GM23338 (cell line): Measurements from ENCODE around the gene ATP10A. TPM values are rescaled to one million over a fixed set of nuclear protein-coding genes. Genes with fewer than 3 reads are reported as not detected.
"Not testable (repeated sequence)": the region's sequence is repeated elsewhere in the genome, so short reads cannot be mapped to it uniquely, and the experiment has no call there.

ENCODE experiments used
- ATAC-seq: fragments of 200-7000 bp; cut with Tn5 transposase; 3 replicates; pipeline ENCODE4 v1.9.1; 2020
- DNase-seq: peaks from one replicate; pipeline ENCODE4 v3.0.0-alpha.2; 2015; ENCODE audit warnings: low spot score
- H2AFZ ChIP-seq: fragments of 200-600 bp; sonication (generic); 2 replicates; pipeline ENCODE4 v1.8.0; 2016; ENCODE audit warnings: antibody characterized with exemption, mild to moderate bottlenecking, moderate library complexity
- H3F3A ChIP-seq: fragments of 200-600 bp; sonication (generic); replicated peaks from 2 replicates; pipeline ENCODE4 v1.8.0; 2017; ENCODE audit warnings: antibody characterized with exemption, mixed run types, low read depth
- H3K27ac ChIP-seq: fragments of 200-600 bp; sonication (generic); 2 replicates; pipeline ENCODE4 v1.6.1; 2016; ENCODE audit warnings: low read depth
- H3K27me3 ChIP-seq: fragments of 200-600 bp; sonication (generic); 2 replicates; pipeline ENCODE4 v1.8.0; 2016; ENCODE audit warnings: mild to moderate bottlenecking, mixed run types, moderate library complexity; ENCODE audit not compliant: insufficient read depth
- H3K36me3 ChIP-seq: fragments of 200-600 bp; sonication (generic); 2 replicates; pipeline ENCODE4 v1.8.0; 2016; ENCODE audit warnings: mild to moderate bottlenecking; ENCODE audit not compliant: insufficient read depth
- H3K4me1 ChIP-seq: fragments of 200-600 bp; sonication (generic); 2 replicates; pipeline ENCODE4 v1.8.0; 2016; ENCODE audit warnings: mild to moderate bottlenecking, moderate library complexity; ENCODE audit not compliant: insufficient read depth
- H3K4me2 ChIP-seq: fragments of 200-600 bp; sonication (generic); 2 replicates; pipeline ENCODE4 v1.7.1; 2017; ENCODE audit warnings: mixed run types
- H3K4me3 ChIP-seq: fragments of 200-600 bp; sonication (generic); 2 replicates; pipeline ENCODE4 v1.6.1; 2016; ENCODE audit warnings: mixed run types
- H3K79me2 ChIP-seq: fragments of 200-600 bp; sonication (generic); replicated peaks from 2 replicates; pipeline ENCODE4 v1.8.0; 2017; ENCODE audit warnings: mild to moderate bottlenecking; ENCODE audit not compliant: insufficient read depth
- H3K9me2 ChIP-seq: fragments of 200-600 bp; sonication (generic); 2 replicates; pipeline ENCODE4 v1.8.0; 2017; ENCODE audit not compliant: insufficient read depth
- H4K20me1 ChIP-seq: fragments of 200-600 bp; sonication (generic); replicated peaks from 2 replicates; pipeline ENCODE4 v1.8.0; 2017; ENCODE audit warnings: mild to moderate bottlenecking; ENCODE audit not compliant: insufficient read depth
- H3K27ac Mint-ChIP-seq: 2 replicates; pipeline ENCODE4 v1.8.0; 2020; ENCODE audit warnings: inconsistent platforms, mild to moderate bottlenecking, moderate library complexity, mixed read lengths
- H3K27me3 Mint-ChIP-seq: 3 replicates; pipeline ENCODE4 v1.8.0; 2022; ENCODE audit warnings: low read depth, mild to moderate bottlenecking, moderate library complexity, mixed read lengths, inconsistent platforms; ENCODE audit not compliant: insufficient read depth, poor library complexity
- H3K36me3 Mint-ChIP-seq: 3 replicates; pipeline ENCODE4 v1.8.0; 2021; ENCODE audit warnings: low read depth, mild to moderate bottlenecking, inconsistent platforms, moderate library complexity, mixed read lengths
- H3K4me1 Mint-ChIP-seq: 3 replicates; pipeline ENCODE4 v1.8.0; 2020; ENCODE audit warnings: mild to moderate bottlenecking, inconsistent platforms, mixed read lengths
- H3K4me3 Mint-ChIP-seq: 3 replicates; pipeline ENCODE4 v1.8.0; 2021; ENCODE audit warnings: moderate library complexity, mild to moderate bottlenecking, inconsistent platforms, mixed read lengths
- H3K9me3 Mint-ChIP-seq: 3 replicates; pipeline ENCODE4 v1.8.0; 2020; ENCODE audit warnings: moderate library complexity, mild to moderate bottlenecking, inconsistent platforms, mixed read lengths
- CREB1 ChIP-seq: fragments of 250-450 bp; sonication (Bioruptor Pico); IDR thresholded peaks from 2 replicates; pipeline ENCODE4 v1.5.0; 2020; ENCODE audit warnings: low read depth, mild to moderate bottlenecking, moderate library complexity
- EZH2 ChIP-seq: fragments of 200-600 bp; sonication (generic); IDR thresholded peaks from one replicate; pipeline ENCODE4 v1.8.0; 2017; ENCODE audit warnings: antibody characterized with exemption, mild to moderate bottlenecking, low read depth; ENCODE audit not compliant: unreplicated experiment
- EZH2phosphoT487 ChIP-seq: fragments of 200-600 bp; sonication (generic); IDR thresholded peaks from one replicate; pipeline ENCODE4 v1.8.1; 2018; ENCODE audit warnings: antibody characterized with exemption; ENCODE audit not compliant: unreplicated experiment
- JUNB ChIP-seq: IDR thresholded peaks from one replicate; pipeline ENCODE4 v1.6.1; 2016; ENCODE audit warnings: antibody characterized with exemption; ENCODE audit not compliant: unreplicated experiment
- NANOG ChIP-seq: IDR thresholded peaks from 2 replicates; pipeline ENCODE4 v1.6.1; 2016; ENCODE audit warnings: antibody characterized with exemption, borderline replicate concordance
- POLR2AphosphoS5 ChIP-seq: IDR thresholded peaks from 2 replicates; pipeline ENCODE4 v1.6.1; 2016; ENCODE audit warnings: antibody characterized with exemption, low read depth
- ZNF331 ChIP-seq: fragments of 250-450 bp; sonication (Bioruptor Pico); IDR thresholded peaks from 2 replicates; pipeline ENCODE4 v1.5.0; 2020; ENCODE audit warnings: low read depth, mild to moderate bottlenecking, moderate library complexity
- polyA plus RNA-seq: library from polyadenylated mRNA; unstranded; fragments of >200 nt; fragmentation: Nextera tagmentation; extraction: Ambion mirVana; gene quantifications from 2 replicates; pipeline ENCODE4 v1.2.1, GENCODE V29; 2016
- total RNA-seq: library from RNA; depleted of rRNA; stranded (reverse); fragments of >200 nt; shearing (Covaris generic); gene quantifications from 2 replicates; pipeline ENCODE4 v1.2.3, GENCODE V29; 2014
- TF ChIP-seq, protein P1 (sequence below), 2 experiments: fragments of 200-600 bp in 1 of 2; sonication (generic) in 1 of 2; conservative IDR thresholded peaks; 2 replicates each; pipeline versions ENCODE4 v1.5.1 to v1.6.1; 2016 to 2017; ENCODE audit warnings: antibody characterized with exemption in 2 of 2, low read depth in 2 of 2, mild to moderate bottlenecking in 2 of 2, moderate library complexity in 1 of 2
- TF ChIP-seq, protein P2 (sequence below): IDR thresholded peaks from 2 replicates; pipeline ENCODE4 v1.6.1; 2016; ENCODE audit warnings: antibody characterized with exemption
- TF ChIP-seq, protein P3 (sequence below): fragments of 250-450 bp; sonication (Bioruptor Pico); IDR thresholded peaks from 2 replicates; pipeline ENCODE4 v1.5.0; 2020; ENCODE audit warnings: mild to moderate bottlenecking, moderate library complexity

The ATP10A gene
- total and polyA plus RNA-seq, 2 experiments from 2014 or later, result 0.36 to 5.6 TPM

DNA sequence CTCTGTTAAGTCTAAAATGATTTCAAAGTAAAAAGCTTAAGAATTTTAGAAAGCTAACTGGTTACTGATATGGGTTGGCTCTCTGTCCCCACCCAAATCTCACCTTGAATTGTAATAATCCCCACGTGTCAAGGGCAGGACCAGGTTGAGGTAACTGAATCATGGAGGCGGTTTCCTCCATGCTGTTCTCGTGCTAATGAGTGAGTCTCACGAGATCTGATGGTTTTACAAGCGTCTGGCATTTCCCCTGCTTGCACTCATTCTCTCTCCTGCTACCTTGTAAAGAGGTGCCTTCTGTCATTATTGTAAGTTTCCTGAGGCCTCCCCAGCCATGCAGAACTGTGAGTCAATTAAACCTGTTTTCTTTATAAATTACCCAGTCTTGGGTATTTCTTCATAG, 7.1 kb downstream of the ATP10A start:
- H3K9me2 ChIP-seq, H3K9me3 Mint-ChIP-seq, H3K36me3 Mint-ChIP-seq, H3K27ac Mint-ChIP-seq, H2AFZ ChIP-seq, H3K4me3 ChIP-seq, H4K20me1 ChIP-seq, DNase-seq, H3F3A ChIP-seq, H3K4me3 Mint-ChIP-seq, H3K79me2 ChIP-seq, H3K36me3 ChIP-seq, H3K27me3 ChIP-seq, ATAC-seq, H3K27ac ChIP-seq, H3K4me2 ChIP-seq: not testable (repeated sequence)
- H3K27me3 Mint-ChIP-seq, result peaks cover 13% of the 10 kb centered on the region
- H3K4me1 Mint-ChIP-seq, result peaks cover 31% of the 10 kb centered on the region
- H3K4me1 ChIP-seq, result peaks cover 12% of the 10 kb centered on the region

DNA sequence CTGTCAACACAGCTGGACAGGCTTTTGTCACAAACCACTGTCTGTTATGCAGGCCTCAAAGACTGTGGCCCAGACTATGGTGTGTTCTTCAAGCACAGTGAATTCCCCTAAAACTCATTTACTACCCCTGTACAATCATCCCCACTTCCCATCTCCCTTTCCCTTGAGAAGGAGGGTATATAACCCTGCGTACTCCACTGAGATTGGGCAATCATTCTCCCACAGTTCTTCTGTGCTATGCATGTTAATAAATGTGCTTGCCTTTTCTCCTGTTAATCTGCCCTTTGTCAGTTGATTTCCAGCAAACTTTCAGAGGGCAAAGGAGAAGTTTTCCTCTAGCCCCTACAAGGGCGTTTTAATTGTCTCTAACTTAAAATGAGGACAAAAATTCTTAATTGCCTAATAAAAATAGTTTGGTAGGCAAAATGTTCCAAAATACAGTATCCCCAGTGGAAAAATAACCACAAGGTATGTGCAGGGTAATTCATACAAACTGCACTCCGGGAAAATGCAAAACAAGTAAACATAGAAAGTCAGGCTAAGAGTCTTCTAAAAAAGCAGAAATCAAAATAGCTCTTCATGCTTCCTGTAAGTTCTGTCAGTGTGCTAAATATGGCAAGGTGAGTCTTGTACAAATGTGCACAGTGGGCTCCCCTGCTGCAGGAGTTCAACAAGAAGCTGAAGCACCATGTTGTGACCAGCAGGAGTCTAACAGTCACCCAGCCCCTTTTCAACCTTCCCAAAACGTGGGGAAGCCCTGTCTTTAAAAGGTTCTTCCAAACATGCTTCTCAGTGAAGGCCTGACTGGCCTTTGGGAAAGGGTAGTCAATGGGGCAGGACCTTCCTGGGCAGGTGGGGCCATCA, 10.2 kb downstream of the ATP10A start:
- ATAC-seq (no peak), DNase-seq (no peak)
- H3K9me3 Mint-ChIP-seq, result no peaks in the 10 kb centered on the region; the same call in 2 of the 3 replicates
- Histone ChIP-seq H2AFZ (no peak overlapping the region), H3K27me3 (no peaks in the 10 kb centered on the region), H4K20me1 (no peaks in the 10 kb centered on the region), H3K27ac (no peak overlapping the region), H3K4me3 (no peak overlapping the region), H3F3A (no peaks in the 10 kb centered on the region), H3K79me2 (no peaks in the 10 kb centered on the region), H3K4me2 (peak overlapping the region; percentile 62; the same call in 1 of the 2 replicates), H3K36me3 (no peaks in the 10 kb centered on the region; the same call in 1 of the 2 replicates), H3K9me2 (no peaks in the 10 kb centered on the region), H3K4me1 (peaks cover 36% of the 10 kb centered on the region)
- no peak overlapping the region for H3K27ac Mint-ChIP-seq
- 0 out of 3 replicates have a peak, but pooled peaks cover 3% of the 10 kb centered on the region for H3K36me3 Mint-ChIP-seq
- peaks cover 8% of the 10 kb centered on the region for H3K27me3 Mint-ChIP-seq
- no peak for TF ChIP-seq NANOG
- TF ChIP-seq, protein P1, sequence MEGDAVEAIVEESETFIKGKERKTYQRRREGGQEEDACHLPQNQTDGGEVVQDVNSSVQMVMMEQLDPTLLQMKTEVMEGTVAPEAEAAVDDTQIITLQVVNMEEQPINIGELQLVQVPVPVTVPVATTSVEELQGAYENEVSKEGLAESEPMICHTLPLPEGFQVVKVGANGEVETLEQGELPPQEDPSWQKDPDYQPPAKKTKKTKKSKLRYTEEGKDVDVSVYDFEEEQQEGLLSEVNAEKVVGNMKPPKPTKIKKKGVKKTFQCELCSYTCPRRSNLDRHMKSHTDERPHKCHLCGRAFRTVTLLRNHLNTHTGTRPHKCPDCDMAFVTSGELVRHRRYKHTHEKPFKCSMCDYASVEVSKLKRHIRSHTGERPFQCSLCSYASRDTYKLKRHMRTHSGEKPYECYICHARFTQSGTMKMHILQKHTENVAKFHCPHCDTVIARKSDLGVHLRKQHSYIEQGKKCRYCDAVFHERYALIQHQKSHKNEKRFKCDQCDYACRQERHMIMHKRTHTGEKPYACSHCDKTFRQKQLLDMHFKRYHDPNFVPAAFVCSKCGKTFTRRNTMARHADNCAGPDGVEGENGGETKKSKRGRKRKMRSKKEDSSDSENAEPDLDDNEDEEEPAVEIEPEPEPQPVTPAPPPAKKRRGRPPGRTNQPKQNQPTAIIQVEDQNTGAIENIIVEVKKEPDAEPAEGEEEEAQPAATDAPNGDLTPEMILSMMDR (conservative IDR thresholded peaks at IDR 0.05; ENCODE audit: low read depth in 2 of 2), result no peak
- TF ChIP-seq CREB1 (CRISPR knock-in tag), result no peak
- TF ChIP-seq ZNF331 (CRISPR knock-in tag), result no peak
- TF ChIP-seq, protein P2, sequence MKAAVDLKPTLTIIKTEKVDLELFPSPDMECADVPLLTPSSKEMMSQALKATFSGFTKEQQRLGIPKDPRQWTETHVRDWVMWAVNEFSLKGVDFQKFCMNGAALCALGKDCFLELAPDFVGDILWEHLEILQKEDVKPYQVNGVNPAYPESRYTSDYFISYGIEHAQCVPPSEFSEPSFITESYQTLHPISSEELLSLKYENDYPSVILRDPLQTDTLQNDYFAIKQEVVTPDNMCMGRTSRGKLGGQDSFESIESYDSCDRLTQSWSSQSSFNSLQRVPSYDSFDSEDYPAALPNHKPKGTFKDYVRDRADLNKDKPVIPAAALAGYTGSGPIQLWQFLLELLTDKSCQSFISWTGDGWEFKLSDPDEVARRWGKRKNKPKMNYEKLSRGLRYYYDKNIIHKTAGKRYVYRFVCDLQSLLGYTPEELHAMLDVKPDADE, result no peak
- no peak for TF ChIP-seq JUNB
- no peak for TF ChIP-seq EZH2phosphoT487
- TF ChIP-seq, protein P3, sequence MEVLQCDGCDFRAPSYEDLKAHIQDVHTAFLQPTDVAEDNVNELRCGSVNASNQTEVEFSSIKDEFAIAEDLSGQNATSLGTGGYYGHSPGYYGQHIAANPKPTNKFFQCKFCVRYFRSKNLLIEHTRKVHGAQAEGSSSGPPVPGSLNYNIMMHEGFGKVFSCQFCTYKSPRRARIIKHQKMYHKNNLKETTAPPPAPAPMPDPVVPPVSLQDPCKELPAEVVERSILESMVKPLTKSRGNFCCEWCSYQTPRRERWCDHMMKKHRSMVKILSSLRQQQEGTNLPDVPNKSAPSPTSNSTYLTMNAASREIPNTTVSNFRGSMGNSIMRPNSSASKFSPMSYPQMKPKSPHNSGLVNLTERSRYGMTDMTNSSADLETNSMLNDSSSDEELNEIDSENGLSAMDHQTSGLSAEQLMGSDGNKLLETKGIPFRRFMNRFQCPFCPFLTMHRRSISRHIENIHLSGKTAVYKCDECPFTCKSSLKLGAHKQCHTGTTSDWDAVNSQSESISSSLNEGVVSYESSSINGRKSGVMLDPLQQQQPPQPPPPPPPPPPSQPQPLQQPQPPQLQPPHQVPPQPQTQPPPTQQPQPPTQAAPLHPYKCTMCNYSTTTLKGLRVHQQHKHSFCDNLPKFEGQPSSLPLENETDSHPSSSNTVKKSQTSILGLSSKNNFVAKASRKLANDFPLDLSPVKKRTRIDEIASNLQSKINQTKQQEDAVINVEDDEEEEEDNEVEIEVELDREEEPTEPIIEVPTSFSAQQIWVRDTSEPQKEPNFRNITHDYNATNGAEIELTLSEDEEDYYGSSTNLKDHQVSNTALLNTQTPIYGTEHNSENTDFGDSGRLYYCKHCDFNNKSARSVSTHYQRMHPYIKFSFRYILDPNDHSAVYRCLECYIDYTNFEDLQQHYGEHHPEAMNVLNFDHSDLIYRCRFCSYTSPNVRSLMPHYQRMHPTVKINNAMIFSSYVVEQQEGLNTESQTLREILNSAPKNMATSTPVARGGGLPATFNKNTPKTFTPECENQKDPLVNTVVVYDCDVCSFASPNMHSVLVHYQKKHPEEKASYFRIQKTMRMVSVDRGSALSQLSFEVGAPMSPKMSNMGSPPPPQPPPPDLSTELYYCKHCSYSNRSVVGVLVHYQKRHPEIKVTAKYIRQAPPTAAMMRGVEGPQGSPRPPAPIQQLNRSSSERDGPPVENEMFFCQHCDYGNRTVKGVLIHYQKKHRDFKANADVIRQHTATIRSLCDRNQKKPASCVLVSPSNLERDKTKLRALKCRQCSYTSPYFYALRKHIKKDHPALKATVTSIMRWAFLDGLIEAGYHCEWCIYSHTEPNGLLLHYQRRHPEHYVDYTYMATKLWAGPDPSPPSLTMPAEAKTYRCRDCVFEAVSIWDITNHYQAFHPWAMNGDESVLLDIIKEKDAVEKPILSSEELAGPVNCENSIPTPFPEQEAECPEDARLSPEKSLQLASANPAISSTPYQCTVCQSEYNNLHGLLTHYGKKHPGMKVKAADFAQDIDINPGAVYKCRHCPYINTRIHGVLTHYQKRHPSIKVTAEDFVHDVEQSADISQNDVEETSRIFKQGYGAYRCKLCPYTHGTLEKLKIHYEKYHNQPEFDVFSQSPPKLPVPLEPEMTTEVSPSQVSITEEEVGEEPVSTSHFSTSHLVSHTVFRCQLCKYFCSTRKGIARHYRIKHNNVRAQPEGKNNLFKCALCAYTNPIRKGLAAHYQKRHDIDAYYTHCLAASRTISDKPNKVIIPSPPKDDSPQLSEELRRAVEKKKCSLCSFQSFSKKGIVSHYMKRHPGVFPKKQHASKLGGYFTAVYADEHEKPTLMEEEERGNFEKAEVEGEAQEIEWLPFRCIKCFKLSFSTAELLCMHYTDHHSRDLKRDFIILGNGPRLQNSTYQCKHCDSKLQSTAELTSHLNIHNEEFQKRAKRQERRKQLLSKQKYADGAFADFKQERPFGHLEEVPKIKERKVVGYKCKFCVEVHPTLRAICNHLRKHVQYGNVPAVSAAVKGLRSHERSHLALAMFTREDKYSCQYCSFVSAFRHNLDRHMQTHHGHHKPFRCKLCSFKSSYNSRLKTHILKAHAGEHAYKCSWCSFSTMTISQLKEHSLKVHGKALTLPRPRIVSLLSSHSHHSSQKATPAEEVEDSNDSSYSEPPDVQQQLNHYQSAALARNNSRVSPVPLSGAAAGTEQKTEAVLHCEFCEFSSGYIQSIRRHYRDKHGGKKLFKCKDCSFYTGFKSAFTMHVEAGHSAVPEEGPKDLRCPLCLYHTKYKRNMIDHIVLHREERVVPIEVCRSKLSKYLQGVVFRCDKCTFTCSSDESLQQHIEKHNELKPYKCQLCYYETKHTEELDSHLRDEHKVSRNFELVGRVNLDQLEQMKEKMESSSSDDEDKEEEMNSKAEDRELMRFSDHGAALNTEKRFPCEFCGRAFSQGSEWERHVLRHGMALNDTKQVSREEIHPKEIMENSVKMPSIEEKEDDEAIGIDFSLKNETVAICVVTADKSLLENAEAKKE, result no peak
- no peak for TF ChIP-seq EZH2
- no peak for TF ChIP-seq POLR2AphosphoS5
- no peak overlapping the region for H3K4me3 Mint-ChIP-seq
- H3K4me1 Mint-ChIP-seq, result peaks cover 50% of the 10 kb centered on the region
